Suppressor macrophage treated with lipopolysaccharide for 1 hour (primary cell): ENCODE data around the gene BROX.

Source experiments
- DNase-seq, 3 donors: peaks; one replicate each; pipeline ENCODE4 v3.0.0-alpha.2; 2020 to 2022

The BROX gene

GRCh38 chr1:222777977-222778376 lies 65.6 kb downstream of the BROX start:
- DNase-seq = no peak

DNA sequence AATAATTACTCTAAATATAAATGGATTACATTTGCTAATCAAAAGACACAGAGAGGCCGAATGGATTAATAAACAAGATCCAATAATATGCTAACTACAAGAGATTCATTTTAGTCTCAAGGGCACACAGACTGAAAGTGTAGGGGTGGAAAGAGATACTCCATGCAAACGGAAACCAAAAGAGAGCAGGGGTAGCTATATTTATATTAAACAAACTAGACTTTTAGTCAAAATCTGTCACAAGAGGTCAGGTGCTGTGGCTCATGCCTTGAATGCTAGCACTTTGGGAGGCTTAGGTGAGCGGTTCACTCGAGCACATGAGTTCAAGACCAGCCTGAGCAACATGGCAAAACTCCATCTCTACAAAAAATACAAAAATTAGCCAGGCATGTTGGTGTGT lies 68.9 kb downstream of the BROX start:
- DNase-seq = no peak

DNA sequence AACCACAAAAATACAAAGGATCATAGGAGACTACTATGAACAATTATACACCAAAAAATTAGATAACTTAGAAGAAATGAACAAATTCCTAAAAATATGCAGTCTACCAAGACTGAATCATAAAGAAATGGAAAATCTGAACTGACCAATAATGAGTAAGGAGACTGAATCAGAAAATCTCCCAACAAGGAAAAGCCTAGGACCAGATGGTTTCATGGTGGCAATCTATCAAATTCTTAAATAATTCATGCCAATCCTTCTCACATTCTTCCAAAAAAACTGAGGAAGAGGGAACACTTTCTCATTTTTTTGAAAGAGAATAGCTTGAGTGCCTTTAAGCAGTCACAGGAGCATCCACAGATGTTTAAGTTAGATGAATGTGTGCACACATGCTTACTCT lies 70.7 kb downstream of the BROX start:
- peak in 1 of 3 donors; percentile 38 for DNase-seq

DNA sequence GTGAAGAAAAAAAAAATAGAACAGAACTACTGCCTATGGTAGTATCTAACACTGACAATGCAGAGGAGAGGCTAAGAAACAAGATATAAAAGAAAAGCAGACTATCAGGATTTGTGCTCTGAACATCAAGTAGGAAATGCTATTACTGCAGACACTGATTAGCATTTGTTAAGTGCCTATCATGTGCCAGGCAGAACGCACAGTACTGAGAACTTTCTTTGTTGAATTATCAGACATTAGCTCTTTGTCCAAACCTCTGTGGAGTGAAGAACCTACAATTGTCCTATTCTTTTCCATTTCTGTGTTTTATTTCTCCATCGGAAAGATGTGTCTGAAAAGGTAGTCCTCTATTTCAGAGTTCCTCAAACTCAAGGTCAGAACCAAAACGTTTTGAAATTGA lies 72.0 kb downstream of the BROX start:
- DNase-seq = no peak
